ENCODE results near the gene WDR87. TPM values are rescaled to one million over a fixed set of nuclear protein-coding genes. Genes with fewer than 3 reads are reported as not detected.

The WDR87 gene
- total RNA-seq, 1 experiment from 2014 or later: not detected

- no peak for DNase-seq (ENCODE audit: low read depth, low spot score)
- BruUV-seq (replicated peaks): no TSS peak
- Histone ChIP-seq H3K36me3 (ENCODE audit: control insufficient read depth, insufficient read depth, low read length) (no peaks in the 10 kb centered on the region), H3K27ac (ENCODE audit: low read length) (no peak overlapping the region), H3K4me3 (ENCODE audit: low read depth in 2 of 2, low read length in 2 of 2) (no peak overlapping the region), H3K9me3 (ENCODE audit: control insufficient read depth, insufficient read depth, low read depth, low read length) (no peaks in the 10 kb centered on the region), H3K4me1 (ENCODE audit: control insufficient read depth, insufficient read depth, low read length) (no peaks in the 10 kb centered on the region), H3K27me3 (ENCODE audit: control insufficient read depth, insufficient read depth, low read length) (peaks cover 15% of the 10 kb centered on the region; the same call in 1 of the 2 replicates)
- TF ChIP-seq CTCF (IDR thresholded peaks at IDR 0.05): no peak
- no peak for TF ChIP-seq TCF7L2 (IDR thresholded peaks at IDR 0.05; ENCODE audit: low read depth, low read length)
- no peak for TF ChIP-seq SIN3A (IDR thresholded peaks at IDR 0.05; ENCODE audit: borderline replicate concordance, insufficient read depth, low read depth, low read length)
- TF ChIP-seq REST (IDR thresholded peaks at IDR 0.05; ENCODE audit: insufficient read depth in 1 of 2, low read depth in 2 of 2, low read length in 1 of 2): no peak
- TF ChIP-seq POLR2AphosphoS5 (IDR thresholded peaks at IDR 0.05; ENCODE audit: low read depth, low read length): no peak
- POLR2A ChIA-PET: no interaction called here
- CTCF ChIA-PET: no interaction called here
- in situ Hi-C loops (cut with HindIII; ENCODE audit: low pct_unique_long_range_greater_than_20kb, low sequenced_read_pairs): no loop called here
- intact Hi-C loops (cut with micrococcal nuclease; ENCODE audit: unreplicated experiment): no loop called here
- no peak for ATAC-seq
These were observed 12.4 kb downstream of the WDR87 start for GRCh38 chr19:37893845-37894575.

GRCh38 chr19:37886571-37886970, 19.8 kb downstream of the WDR87 start:
- Histone ChIP-seq H3K27ac (ENCODE audit: low read length) (no peak overlapping the region), H3K9me3 (ENCODE audit: control insufficient read depth, insufficient read depth, low read depth, low read length) (no peaks in the 10 kb centered on the region), H3K36me3 (ENCODE audit: control insufficient read depth, insufficient read depth, low read length) (no peaks in the 10 kb centered on the region), H3K27me3 (ENCODE audit: control insufficient read depth, insufficient read depth, low read length) (peaks cover 24% of the 10 kb centered on the region; the same call in 1 of the 2 replicates), H3K4me3 (ENCODE audit: low read depth in 2 of 2, low read length in 2 of 2) (no peak overlapping the region), H3K4me1 (ENCODE audit: control insufficient read depth, insufficient read depth, low read length) (no peaks in the 10 kb centered on the region)
- no peak for ATAC-seq
- intact Hi-C loops (cut with micrococcal nuclease; ENCODE audit: unreplicated experiment): no loop called here
- DNase-seq (ENCODE audit: low read depth, low spot score): no peak
- in situ Hi-C loops (cut with HindIII; ENCODE audit: low pct_unique_long_range_greater_than_20kb, low sequenced_read_pairs): no loop called here
- BruUV-seq (replicated peaks): no TSS peak
- POLR2A ChIA-PET: no interaction called here
- no peak for TF ChIP-seq POLR2AphosphoS5 (IDR thresholded peaks at IDR 0.05; ENCODE audit: low read depth, low read length)
- no peak for TF ChIP-seq TCF7L2 (IDR thresholded peaks at IDR 0.05; ENCODE audit: low read depth, low read length)
- TF ChIP-seq REST (IDR thresholded peaks at IDR 0.05; ENCODE audit: insufficient read depth in 1 of 2, low read depth in 2 of 2, low read length in 1 of 2): no peak
- CTCF ChIA-PET: no interaction called here
